NB4 (cell line): ENCODE data around the gene CFAP97D1.

Source experiments
- MYC ChIP-seq: IDR thresholded peaks from 2 replicates; pipeline ENCODE4 v1.6.1; 2011; ENCODE audit warnings: low read depth, low read length
- POLR2A ChIP-seq: IDR thresholded peaks from 2 replicates; pipeline ENCODE4 v1.6.1; 2011; ENCODE audit warnings: mild to moderate bottlenecking; ENCODE audit not compliant: insufficient read length; ENCODE audit errors: extremely low read depth
- TF ChIP-seq, protein P1 (sequence below): IDR thresholded peaks from one replicate; pipeline ENCODE4 v1.5.1; 2012; ENCODE audit warnings: low read depth, low read length
- TF ChIP-seq, protein P2 (sequence below): IDR thresholded peaks from 2 replicates; pipeline ENCODE4 v1.6.1; 2011; ENCODE audit warnings: low read depth, low read length

DNA sequence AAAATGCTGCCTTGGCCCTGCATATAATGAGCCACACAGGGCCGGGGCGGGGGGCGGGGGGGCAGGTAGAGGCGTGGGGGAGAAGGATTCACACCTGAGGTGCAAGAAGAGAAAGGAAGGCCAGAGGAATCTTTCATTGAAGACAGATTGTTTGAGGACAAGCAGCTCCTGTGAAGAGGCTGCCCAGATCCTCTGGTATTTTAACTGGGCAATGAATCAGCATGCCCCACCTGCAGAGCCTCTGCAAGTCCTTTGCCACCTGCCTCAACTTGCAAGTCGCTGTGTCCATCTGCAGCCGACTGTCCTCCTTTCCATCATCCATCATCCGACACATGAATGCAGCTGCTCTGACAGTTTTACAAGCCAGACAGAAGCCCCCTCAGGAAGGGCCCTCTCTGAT is 20.4 kb upstream of the CFAP97D1 start:
- TF ChIP-seq, protein P1, sequence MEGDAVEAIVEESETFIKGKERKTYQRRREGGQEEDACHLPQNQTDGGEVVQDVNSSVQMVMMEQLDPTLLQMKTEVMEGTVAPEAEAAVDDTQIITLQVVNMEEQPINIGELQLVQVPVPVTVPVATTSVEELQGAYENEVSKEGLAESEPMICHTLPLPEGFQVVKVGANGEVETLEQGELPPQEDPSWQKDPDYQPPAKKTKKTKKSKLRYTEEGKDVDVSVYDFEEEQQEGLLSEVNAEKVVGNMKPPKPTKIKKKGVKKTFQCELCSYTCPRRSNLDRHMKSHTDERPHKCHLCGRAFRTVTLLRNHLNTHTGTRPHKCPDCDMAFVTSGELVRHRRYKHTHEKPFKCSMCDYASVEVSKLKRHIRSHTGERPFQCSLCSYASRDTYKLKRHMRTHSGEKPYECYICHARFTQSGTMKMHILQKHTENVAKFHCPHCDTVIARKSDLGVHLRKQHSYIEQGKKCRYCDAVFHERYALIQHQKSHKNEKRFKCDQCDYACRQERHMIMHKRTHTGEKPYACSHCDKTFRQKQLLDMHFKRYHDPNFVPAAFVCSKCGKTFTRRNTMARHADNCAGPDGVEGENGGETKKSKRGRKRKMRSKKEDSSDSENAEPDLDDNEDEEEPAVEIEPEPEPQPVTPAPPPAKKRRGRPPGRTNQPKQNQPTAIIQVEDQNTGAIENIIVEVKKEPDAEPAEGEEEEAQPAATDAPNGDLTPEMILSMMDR: no peak
- TF ChIP-seq POLR2A: no peak
- TF ChIP-seq MYC: no peak
- TF ChIP-seq, protein P2, sequence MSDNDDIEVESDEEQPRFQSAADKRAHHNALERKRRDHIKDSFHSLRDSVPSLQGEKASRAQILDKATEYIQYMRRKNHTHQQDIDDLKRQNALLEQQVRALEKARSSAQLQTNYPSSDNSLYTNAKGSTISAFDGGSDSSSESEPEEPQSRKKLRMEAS: no peak
